Measurements from ENCODE around the gene GRID1. TPM values are rescaled to one million over a fixed set of nuclear protein-coding genes. Genes with fewer than 3 reads are reported as not detected.

Gene GRID1
- total and polyA plus RNA-seq, 9 of the 15 experiments (the other 6 are each of a cell fraction or from before 2014, with no cell fraction given): 0.01 to 7.2 (median 1.2) TPM

- POLR2A ChIA-PET: no interaction called here
- FAIRE-seq (no peak), ATAC-seq (no peak), DNase-seq (ENCODE audit: extremely low read depth in 1 of 4, low spot score in 3 of 4) (no peak)
- Histone ChIP-seq H4K20me1 (replicated peaks; ENCODE audit: control insufficient read depth, insufficient read depth, low read length) (no peaks in the 10 kb centered on the region), H3K4me2 (ENCODE audit: insufficient read depth, low read length) (no peak overlapping the region), H3K4me1 (replicated peaks in 1 of 2; ENCODE audit: control insufficient read depth in 2 of 2, insufficient read depth in 2 of 2, low read length in 2 of 2) (no peaks in the 10 kb centered on the region), H2AFZ (ENCODE audit: low read depth, low read length) (no peak overlapping the region), H3K9me1 (ENCODE audit: control insufficient read depth, insufficient read depth, low read length) (no peaks in the 10 kb centered on the region), H3K9ac (ENCODE audit: insufficient read depth in 1 of 2, low read depth in 2 of 2, low read length in 2 of 2) (no peak overlapping the region), H3K79me2 (ENCODE audit: control insufficient read depth, insufficient read depth, low read length) (no peaks in the 10 kb centered on the region), H3K9me3 (replicated peaks; ENCODE audit: control insufficient read depth, insufficient read depth, low read depth, low read length) (no peaks in the 10 kb centered on the region), H3K27ac (ENCODE audit: extremely low read depth, low read depth, low read length) (no peak overlapping the region), H3K36me3 (ENCODE audit: control insufficient read depth, insufficient read depth, low read length) (no peaks in the 10 kb centered on the region), H3K4me3 (no peak overlapping the region), H3K27me3 (ENCODE audit: control insufficient read depth in 2 of 2, insufficient read depth in 2 of 2, low read length in 2 of 2) (no peaks in the 10 kb centered on the region)
- 0% methylated on average over 1 of the region's 1 CpG for WGBS (ENCODE audit: insufficient coverage, low coverage, missing lambda C conversion rate)
- CTCF ChIA-PET (ENCODE audit: low intra/inter-chr PET ratio): no interaction called here
- in situ Hi-C loops (cut with MboI) (no loop called here), intact Hi-C loops (cut with micrococcal nuclease) (no loop called here)
- BruUV-seq (replicated peaks): no TSS peak
- TF ChIP-seq ZNF512 (tag; IDR thresholded peaks at IDR 0.05): no peak
- TF ChIP-seq NR2C1 (IDR thresholded peaks at IDR 0.05): no peak
- TF ChIP-seq NR2C1 (tag; IDR thresholded peaks at IDR 0.05): no peak
- no peak for TF ChIP-seq GATA2 (CRISPR knock-in tag; IDR thresholded peaks at IDR 0.05)
- no peak for TF ChIP-seq ELK1 (CRISPR knock-in tag; IDR thresholded peaks at IDR 0.05)
- no peak for TF ChIP-seq TGIF2 (CRISPR knock-in tag; IDR thresholded peaks at IDR 0.05)
- TF ChIP-seq BRCA1 (IDR thresholded peaks at IDR 0.05): no peak
- TF ChIP-seq BRCA1 (CRISPR knock-in tag; IDR thresholded peaks at IDR 0.05): no peak
- no peak for TF ChIP-seq CBX5 (IDR thresholded peaks at IDR 0.05; ENCODE audit: borderline replicate concordance, low read depth)
- TF ChIP-seq MAZ (CRISPR knock-in tag; conservative IDR thresholded peaks at IDR 0.05 in 1 of 2, IDR thresholded peaks at IDR 0.05 in 1 of 2): no peak
- no peak for TF ChIP-seq CREB1 (IDR thresholded peaks at IDR 0.05)
- TF ChIP-seq CREB1 (CRISPR knock-in tag; IDR thresholded peaks at IDR 0.05): no peak
- no peak for TF ChIP-seq BCLAF1 (IDR thresholded peaks at IDR 0.05; ENCODE audit: borderline replicate concordance in 1 of 2, control insufficient read depth in 1 of 2, low read depth in 2 of 2, low read length in 1 of 2)
- no peak for TF ChIP-seq TEAD4 (IDR thresholded peaks at IDR 0.05; ENCODE audit: low read length)
- no peak for TF ChIP-seq TEAD4 (CRISPR knock-in tag; IDR thresholded peaks at IDR 0.05; ENCODE audit: borderline replicate concordance)
- TF ChIP-seq TRIM25 (IDR thresholded peaks at IDR 0.05; ENCODE audit: borderline replicate concordance): no peak
- no peak for TF ChIP-seq MCM2 (IDR thresholded peaks at IDR 0.05; ENCODE audit: low read depth)
These were observed 61.1 kb downstream of the GRID1 start for GRCh38 chr10:86305521-86305920.
